Esophagus squamous epithelium (tissue), 5 donors: ENCODE results near the gene REC114. TPM values are rescaled to one million over a fixed set of nuclear protein-coding genes. Genes with fewer than 3 reads are reported as not detected.
"Not testable (repeated sequence)": the region's sequence is repeated elsewhere in the genome, so short reads cannot be mapped to it uniquely, and the experiment has no call there.

Experiments
- DNase-seq: peaks from one replicate; lab custom pipeline; 2025; lab: John Stamatoyannopoulos, UW
- H3K27ac ChIP-seq, 4 donors: fragments of 200-600 bp; sonication (generic); one replicate each; pipeline ENCODE4 v1.5.1; 2016 to 2019; ENCODE audit warnings: mild to moderate bottlenecking in 1 of 4
- H3K27me3 ChIP-seq, 4 donors: fragments of 200-600 bp; sonication (generic); 1 replicate in 3 of 4; 2 replicates in 1 of 4; pipeline versions ENCODE4 v1.5.1 to v1.6.0; 2017 to 2021; ENCODE audit warnings: antibody characterized with exemption in 1 of 4
- H3K36me3 ChIP-seq, 3 donors: fragments of 200-600 bp; sonication (generic); one replicate each; pipeline ENCODE4 v1.5.1; 2016 to 2019
- H3K4me1 ChIP-seq, 3 donors: fragments of 200-600 bp; sonication (generic); one replicate each; pipeline ENCODE4 v1.5.1; 2017 to 2019
- H3K4me3 ChIP-seq, 4 donors: fragments of 200-600 bp; sonication (generic); 1 replicate in 3 of 4; 2 replicates in 1 of 4; pipeline ENCODE4 v1.5.1; 2016 to 2019; ENCODE audit warnings: mild to moderate bottlenecking in 2 of 4, moderate library complexity in 1 of 4
- H3K9me3 ChIP-seq, 3 donors: fragments of 200-600 bp; sonication (generic); one replicate each; pipeline ENCODE4 v1.5.1; 2016 to 2019
- POLR2A ChIP-seq, 4 donors: fragments of 450-650 bp; IDR thresholded peaks; one replicate each; pipeline ENCODE4 v1.6.1; 2017; ENCODE audit warnings: antibody characterized with exemption in 4 of 4, mild to moderate bottlenecking in 4 of 4, moderate library complexity in 3 of 4
- WGBS, 2 donors: methylation state at CpG; one replicate each; pipeline ENCODE4 v1.1.5; 2018; 5-methylcytosine and 5-hydroxymethylcytosine counted together
- intact Hi-C: fragments of 100-400 bp; cut with DNase I; formaldehyde crosslinking; loops from one replicate; pipeline ENCODE4 v1.15.0; 2022
- total RNA-seq, 4 donors: library from RNA; depleted of rRNA; stranded (reverse); fragments of >200 nt; gene quantifications; one replicate each; pipeline ENCODE4 v1.1.0, GENCODE V29; 2016
- TF ChIP-seq, protein P1 (sequence below), 6 experiments: fragments of 450-650 bp in 4 of 6; fragments of 200-600 bp in 2 of 6; sonication (generic) in 2 of 6; IDR thresholded peaks; one replicate each; pipeline ENCODE4 v1.5.1; 2016 to 2019; ENCODE audit warnings: antibody characterized with exemption in 6 of 6, mild to moderate bottlenecking in 4 of 6, moderate library complexity in 4 of 6
- donor health status: DM: yes; HTN: yes; CAD: no.

Gene REC114
- total RNA-seq, 4 donors from 2014 or later = not detected

DNA sequence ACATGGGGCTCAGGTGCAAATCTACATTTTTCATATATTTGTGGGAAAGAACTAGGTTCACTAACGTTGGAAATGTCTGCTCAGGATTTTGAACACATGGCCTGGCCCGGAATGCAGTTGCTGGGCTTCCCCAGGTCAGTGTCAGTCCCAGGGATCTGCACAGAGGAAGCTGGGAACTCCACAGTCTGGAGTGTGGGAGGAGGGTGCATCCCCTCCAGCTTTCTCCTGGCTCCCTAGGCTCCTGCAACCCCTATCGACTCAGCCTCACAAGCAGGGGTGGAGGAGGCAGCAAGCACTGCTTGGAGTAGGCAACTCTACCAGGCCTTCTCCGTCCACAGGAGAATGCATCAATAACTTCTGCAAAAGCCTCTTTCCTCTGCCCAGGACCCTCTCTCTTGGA lies 44.1 kb upstream of the REC114 start:
- no peak overlapping the region for H3K4me3 ChIP-seq
- no peaks in the 10 kb centered on the region for H3K36me3 ChIP-seq
- peaks cover 0 to 21% (median 0%) of the 10 kb centered on the region in 4 donors for H3K27me3 ChIP-seq
- WGBS, 2 donors = 77% methylated on average over 3 to 4 of the region's 4 CpGs
- TF ChIP-seq POLR2A (IDR thresholded peaks at IDR 0.05) = no peak
- TF ChIP-seq, protein P1, sequence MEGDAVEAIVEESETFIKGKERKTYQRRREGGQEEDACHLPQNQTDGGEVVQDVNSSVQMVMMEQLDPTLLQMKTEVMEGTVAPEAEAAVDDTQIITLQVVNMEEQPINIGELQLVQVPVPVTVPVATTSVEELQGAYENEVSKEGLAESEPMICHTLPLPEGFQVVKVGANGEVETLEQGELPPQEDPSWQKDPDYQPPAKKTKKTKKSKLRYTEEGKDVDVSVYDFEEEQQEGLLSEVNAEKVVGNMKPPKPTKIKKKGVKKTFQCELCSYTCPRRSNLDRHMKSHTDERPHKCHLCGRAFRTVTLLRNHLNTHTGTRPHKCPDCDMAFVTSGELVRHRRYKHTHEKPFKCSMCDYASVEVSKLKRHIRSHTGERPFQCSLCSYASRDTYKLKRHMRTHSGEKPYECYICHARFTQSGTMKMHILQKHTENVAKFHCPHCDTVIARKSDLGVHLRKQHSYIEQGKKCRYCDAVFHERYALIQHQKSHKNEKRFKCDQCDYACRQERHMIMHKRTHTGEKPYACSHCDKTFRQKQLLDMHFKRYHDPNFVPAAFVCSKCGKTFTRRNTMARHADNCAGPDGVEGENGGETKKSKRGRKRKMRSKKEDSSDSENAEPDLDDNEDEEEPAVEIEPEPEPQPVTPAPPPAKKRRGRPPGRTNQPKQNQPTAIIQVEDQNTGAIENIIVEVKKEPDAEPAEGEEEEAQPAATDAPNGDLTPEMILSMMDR (IDR thresholded peaks at IDR 0.05) = no peak
- H3K4me1 ChIP-seq = no peaks in the 10 kb centered on the region
- H3K9me3 ChIP-seq = no peaks in the 10 kb centered on the region
- intact Hi-C loops = no loop called here
- DNase-seq = no peak
- no peak overlapping the region for H3K27ac ChIP-seq

DNA sequence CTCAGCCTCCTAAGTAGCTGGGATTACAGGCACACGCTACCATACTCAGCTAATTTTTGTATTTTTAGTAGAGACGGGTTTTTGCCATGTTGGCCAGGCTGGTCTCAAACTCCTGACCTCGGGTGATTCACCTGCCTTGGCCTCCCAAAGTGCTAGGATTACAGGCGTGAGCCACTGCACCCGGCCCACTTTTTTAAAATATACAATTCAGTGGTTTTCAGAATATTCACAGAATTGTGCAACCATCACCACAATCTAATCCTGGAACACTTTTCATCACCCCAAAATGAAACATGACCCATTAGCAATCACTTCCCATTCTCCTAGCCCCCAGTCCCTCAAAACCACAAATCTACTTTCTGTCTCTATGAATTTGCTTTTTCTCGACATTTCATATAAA lies 42.7 kb upstream of the REC114 start:
- H3K27me3 ChIP-seq = peaks cover 0 to 10% (median 0%) of the 10 kb centered on the region in 4 donors

DNA sequence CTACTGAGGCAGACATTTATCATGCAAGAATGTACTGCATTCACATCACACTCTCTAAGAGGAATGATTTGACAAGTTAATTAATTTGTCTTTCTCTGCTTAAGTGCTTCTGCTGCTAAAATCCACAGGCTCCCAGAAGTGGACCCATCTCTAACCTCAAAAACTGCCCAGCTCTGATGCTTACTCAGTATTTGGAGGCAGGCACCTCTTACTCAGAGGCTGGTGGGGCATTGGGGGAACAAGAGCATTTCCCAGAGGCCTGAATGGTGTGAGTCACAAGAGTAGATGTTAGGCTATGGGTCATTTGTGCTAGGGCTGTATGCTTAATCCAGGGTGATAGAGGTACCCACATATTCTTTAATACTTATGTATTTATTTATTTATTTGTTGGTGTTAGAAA lies 39.8 kb upstream of the REC114 start:
- Histone ChIP-seq H3K27ac (no peak overlapping the region), H3K4me3 (no peak overlapping the region), H3K36me3 (no peaks in the 10 kb centered on the region), H3K9me3 (no peaks in the 10 kb centered on the region), H3K27me3 (peaks cover 0 to 16% (median 0%) of the 10 kb centered on the region in 4 donors), H3K4me1 (no peaks in the 10 kb centered on the region)
- intact Hi-C loops = no loop called here
- TF ChIP-seq, protein P1 (IDR thresholded peaks at IDR 0.05) = no peak
- TF ChIP-seq POLR2A (IDR thresholded peaks at IDR 0.05) = no peak
- DNase-seq = no peak

More for the DNA sequence above, 42.7 kb upstream of the REC114 start:
- H3K4me1 ChIP-seq, DNase-seq, H3K36me3 ChIP-seq, H3K4me3 ChIP-seq, intact Hi-C loops, H3K9me3 ChIP-seq, H3K27ac ChIP-seq: not testable (repeated sequence)
- 63 to 74% methylated on average over 6 of the region's 6 CpGs for WGBS, 2 donors

- Histone ChIP-seq H3K4me3 (no peak overlapping the region), H3K4me1 (no peaks in the 10 kb centered on the region), H3K27ac (no peak overlapping the region), H3K27me3 (peaks cover 0 to 17% (median 0%) of the 10 kb centered on the region in 4 donors), H3K9me3 (no peaks in the 10 kb centered on the region), H3K36me3 (no peaks in the 10 kb centered on the region)
- intact Hi-C loops = no loop called here
- WGBS, 2 donors = 62 to 66% methylated on average over 2 to 3 of the region's 3 CpGs
- DNase-seq = no peak
- TF ChIP-seq, protein P1 (IDR thresholded peaks at IDR 0.05) = no peak
- no peak for TF ChIP-seq POLR2A (IDR thresholded peaks at IDR 0.05)
Observed at GRCh38 chr15:73414876-73415275, 28.1 kb upstream of the REC114 start.

- H3K36me3 ChIP-seq = no peaks in the 10 kb centered on the region
Observed at GRCh38 chr15:73424506-73424905, 18.5 kb upstream of the REC114 start.

More at GRCh38 chr15:73424506-73424905, 18.5 kb upstream of the REC114 start:
- WGBS, 2 donors = 89 to 92% methylated on average over 1 of the region's 1 CpG
- Histone ChIP-seq H3K27me3 (peaks cover 0 to 17% (median 0%) of the 10 kb centered on the region in 4 donors), H3K4me1 (no peaks in the 10 kb centered on the region), H3K27ac (no peak overlapping the region), H3K4me3 (no peak overlapping the region), H3K9me3 (no peaks in the 10 kb centered on the region)
- intact Hi-C loops = no loop called here
- TF ChIP-seq, protein P1 (IDR thresholded peaks at IDR 0.05) = no peak
- no peak for TF ChIP-seq POLR2A (IDR thresholded peaks at IDR 0.05)
- DNase-seq = no peak
